NB4 (cell line): Measurements from ENCODE around the gene LCNL1.

Source experiments
- DNase-seq: peaks from one replicate; pipeline ENCODE4 v3.0.0; 2010; ENCODE audit warnings: low read depth
- H3K4me3 ChIP-seq: one replicate; pipeline ENCODE4 v1.5.1; 2011; ENCODE audit warnings: mild to moderate bottlenecking, low read depth, low read length, moderate library complexity
- CTCF ChIP-seq: IDR thresholded peaks from one replicate; pipeline ENCODE4 v1.5.1; 2012; ENCODE audit warnings: low read depth, low read length
- MYC ChIP-seq: IDR thresholded peaks from 2 replicates; pipeline ENCODE4 v1.6.1; 2011; ENCODE audit warnings: low read depth, low read length
- POLR2A ChIP-seq: IDR thresholded peaks from 2 replicates; pipeline ENCODE4 v1.6.1; 2011; ENCODE audit warnings: mild to moderate bottlenecking; ENCODE audit not compliant: insufficient read length; ENCODE audit errors: extremely low read depth
- TF ChIP-seq, protein P1 (sequence below): IDR thresholded peaks from 2 replicates; pipeline ENCODE4 v1.6.1; 2011; ENCODE audit warnings: low read depth, low read length

LCNL1 gene

DNA sequence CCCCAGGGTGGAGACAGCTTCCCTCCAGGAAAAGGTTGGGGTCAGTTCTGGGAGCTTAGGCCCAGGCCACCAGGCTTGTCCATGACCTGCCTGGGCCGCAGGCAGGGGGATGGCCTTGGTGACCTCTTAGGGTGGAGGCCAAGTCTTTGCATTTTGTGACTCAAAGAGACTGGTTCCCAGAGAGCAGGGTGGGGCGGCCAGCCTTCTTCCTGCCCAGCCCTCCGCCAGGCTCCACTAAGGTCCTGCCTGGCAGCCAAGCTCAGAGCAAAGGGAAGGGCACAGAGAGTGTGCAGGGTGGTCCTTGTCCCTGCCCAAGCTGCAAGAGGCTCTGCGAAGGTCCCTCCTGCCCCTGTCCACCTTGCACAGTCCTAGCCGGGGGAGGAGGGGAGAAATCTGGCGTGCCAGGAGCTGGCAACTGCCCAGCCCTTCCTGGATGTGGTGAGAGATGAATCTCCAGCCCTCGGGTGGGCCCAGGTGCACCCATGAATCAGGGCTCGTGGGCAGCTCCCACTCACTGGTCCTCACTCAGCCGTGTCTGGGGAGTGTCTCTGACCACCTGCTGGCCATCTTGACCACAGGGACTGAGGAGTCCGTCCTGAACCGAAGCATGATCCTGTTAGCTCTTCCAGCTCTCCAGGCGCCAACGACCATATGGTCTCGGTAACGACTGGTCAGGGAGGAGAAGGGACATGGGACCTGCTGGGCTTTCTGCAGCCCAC lies 7.8 kb upstream of the LCNL1 start:
- H3K4me3 ChIP-seq, result no peak overlapping the region
- no peak for DNase-seq
- TF ChIP-seq, protein P1, sequence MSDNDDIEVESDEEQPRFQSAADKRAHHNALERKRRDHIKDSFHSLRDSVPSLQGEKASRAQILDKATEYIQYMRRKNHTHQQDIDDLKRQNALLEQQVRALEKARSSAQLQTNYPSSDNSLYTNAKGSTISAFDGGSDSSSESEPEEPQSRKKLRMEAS, result no peak
- no peak for TF ChIP-seq MYC
- no peak for TF ChIP-seq POLR2A
- no peak for TF ChIP-seq CTCF

DNA sequence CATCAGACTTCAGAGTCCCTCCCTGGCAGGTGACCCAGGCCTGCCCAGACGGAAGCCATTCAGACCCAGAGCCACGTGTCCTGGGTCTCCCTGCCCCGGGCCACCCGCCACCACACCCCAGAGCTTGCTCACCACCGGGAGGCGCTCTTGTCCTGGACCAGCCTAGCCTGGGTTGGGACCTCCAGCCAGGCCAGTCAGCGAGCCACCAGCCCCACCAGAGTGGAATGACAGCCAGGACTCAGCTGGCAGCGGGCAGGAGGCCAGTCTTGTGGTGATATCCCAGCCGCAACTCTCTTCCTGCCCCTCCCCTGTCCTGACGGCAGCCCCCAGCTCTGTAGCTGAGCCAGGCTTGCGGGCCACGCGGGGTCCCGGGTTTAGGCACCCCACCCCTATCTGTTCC lies 7.1 kb upstream of the LCNL1 start:
- DNase-seq, result peak; percentile 43
- TF ChIP-seq, protein P1, result no peak
- TF ChIP-seq CTCF, result peak; percentile 33
- no peak overlapping the region for H3K4me3 ChIP-seq

DNA sequence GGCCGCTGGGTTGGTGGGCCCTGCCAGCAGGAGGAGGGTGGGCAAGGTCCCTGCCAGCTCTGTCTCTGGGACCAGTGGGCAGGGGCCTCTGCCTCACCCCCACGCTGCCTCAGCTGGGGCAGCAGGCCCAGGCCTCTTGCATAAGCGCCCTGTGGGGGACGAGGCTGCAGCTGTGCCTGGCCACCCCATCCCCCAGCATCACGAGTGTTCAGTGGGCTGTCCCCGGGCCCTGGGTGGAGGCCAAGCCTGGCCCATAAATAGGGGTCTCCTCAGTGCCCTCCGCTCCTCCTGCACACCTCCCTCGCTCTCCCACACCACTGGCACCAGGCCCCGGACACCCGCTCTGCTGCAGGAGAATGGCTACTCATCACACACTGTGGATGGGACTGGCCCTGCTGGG lies 5.6 kb upstream of the LCNL1 start, which contains the start of gene PTGDS:
TSS of gene PTGDS (plus strand) at position 282 of the 400 bp plus-strand sequence. CDS start at position 357, 75 bp downstream.
- TF ChIP-seq POLR2A (no peak), CTCF (no peak), MYC (no peak)
- TF ChIP-seq, protein P1, result no peak
- no peak for DNase-seq
- H3K4me3 ChIP-seq, result no peak within 1 kb of the TSS

GRCh38 chr9:136977649-136978072 lies 5.1 kb upstream of the LCNL1 start:
- DNase-seq, result no peak
- TF ChIP-seq MYC (no peak), CTCF (no peak), POLR2A (no peak)
- TF ChIP-seq, protein P1, result no peak
- no peak overlapping the region for H3K4me3 ChIP-seq

DNA sequence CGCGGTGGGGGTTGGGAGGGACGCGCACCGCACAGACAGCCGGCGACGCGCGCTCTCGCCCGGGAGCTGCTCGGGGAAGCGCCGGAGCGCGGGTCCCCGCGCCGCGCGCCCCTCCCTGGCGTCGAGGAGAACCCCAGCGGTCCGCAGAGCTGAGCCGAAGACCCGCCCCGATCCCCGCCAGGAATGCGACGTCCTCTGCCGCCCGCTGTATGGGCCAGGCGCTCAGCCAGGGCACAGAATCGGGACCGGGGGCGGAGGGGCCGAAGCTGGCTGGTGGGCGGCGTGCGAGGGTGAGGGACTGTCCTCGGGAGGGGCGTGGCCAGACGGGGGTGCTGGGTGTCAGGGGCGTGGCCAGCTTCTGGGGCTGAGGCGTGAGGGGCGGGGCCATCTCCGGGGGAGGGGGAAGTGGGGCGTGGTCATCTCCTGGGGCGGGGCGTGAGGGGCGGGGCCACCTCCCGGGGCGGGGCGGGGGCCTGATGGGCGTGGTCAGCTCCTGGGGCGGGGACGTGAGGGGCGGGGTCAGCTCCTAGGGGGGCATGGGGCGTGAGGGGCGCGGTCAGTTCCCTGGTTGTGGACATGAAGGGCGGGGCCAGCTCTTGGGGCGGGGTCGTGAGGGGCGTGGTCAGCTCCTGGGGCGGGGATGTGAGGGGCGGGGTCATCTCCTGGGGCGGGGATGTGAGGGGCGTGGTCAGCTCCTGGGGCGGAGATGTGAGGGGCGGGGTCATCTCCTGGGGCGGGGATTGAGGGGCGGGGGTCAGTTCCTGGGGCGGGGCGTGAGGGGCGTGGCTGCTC lies 4.5 kb upstream of the LCNL1 start:
- H3K4me3 ChIP-seq, result no peak overlapping the region
- no peak for DNase-seq
- TF ChIP-seq MYC, result no peak
- TF ChIP-seq, protein P1, result no peak
- TF ChIP-seq CTCF, result no peak
- no peak for TF ChIP-seq POLR2A
